VCaP (cell line): ENCODE results near the gene GIMD1.

Source experiments
- H3K27ac ChIP-seq: fragments of 450-650 bp; 2 replicates; pipeline ENCODE4 v1.5.1; 2017
- TF ChIP-seq, protein P1 (sequence below): fragments of 450-650 bp; conservative IDR thresholded peaks from 2 replicates; pipeline ENCODE4 v1.5.1; 2017; ENCODE audit warnings: mild to moderate bottlenecking, moderate library complexity

The GIMD1 gene

DNA sequence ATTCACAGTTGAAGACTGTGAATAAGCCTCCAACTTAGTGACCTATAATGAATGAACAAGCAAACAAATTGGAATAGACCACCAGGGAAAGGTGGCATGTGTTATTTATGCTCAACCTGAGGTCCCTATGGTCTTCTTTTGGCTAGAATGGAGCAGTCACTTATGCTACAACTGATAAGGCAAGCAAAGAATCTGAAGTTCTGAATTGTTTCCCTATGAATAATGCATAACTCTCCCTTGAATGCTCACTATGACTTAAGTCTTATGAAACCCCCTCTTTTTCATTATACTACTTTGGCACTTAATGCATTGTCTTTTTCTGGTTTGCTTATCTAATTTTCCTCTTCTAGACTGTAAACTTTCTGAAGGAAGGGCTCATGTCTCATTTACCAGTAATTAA is 2.6 kb downstream of the GIMD1 start:
- H3K27ac ChIP-seq: no peak overlapping the region
- TF ChIP-seq, protein P1, sequence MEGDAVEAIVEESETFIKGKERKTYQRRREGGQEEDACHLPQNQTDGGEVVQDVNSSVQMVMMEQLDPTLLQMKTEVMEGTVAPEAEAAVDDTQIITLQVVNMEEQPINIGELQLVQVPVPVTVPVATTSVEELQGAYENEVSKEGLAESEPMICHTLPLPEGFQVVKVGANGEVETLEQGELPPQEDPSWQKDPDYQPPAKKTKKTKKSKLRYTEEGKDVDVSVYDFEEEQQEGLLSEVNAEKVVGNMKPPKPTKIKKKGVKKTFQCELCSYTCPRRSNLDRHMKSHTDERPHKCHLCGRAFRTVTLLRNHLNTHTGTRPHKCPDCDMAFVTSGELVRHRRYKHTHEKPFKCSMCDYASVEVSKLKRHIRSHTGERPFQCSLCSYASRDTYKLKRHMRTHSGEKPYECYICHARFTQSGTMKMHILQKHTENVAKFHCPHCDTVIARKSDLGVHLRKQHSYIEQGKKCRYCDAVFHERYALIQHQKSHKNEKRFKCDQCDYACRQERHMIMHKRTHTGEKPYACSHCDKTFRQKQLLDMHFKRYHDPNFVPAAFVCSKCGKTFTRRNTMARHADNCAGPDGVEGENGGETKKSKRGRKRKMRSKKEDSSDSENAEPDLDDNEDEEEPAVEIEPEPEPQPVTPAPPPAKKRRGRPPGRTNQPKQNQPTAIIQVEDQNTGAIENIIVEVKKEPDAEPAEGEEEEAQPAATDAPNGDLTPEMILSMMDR: no peak

DNA sequence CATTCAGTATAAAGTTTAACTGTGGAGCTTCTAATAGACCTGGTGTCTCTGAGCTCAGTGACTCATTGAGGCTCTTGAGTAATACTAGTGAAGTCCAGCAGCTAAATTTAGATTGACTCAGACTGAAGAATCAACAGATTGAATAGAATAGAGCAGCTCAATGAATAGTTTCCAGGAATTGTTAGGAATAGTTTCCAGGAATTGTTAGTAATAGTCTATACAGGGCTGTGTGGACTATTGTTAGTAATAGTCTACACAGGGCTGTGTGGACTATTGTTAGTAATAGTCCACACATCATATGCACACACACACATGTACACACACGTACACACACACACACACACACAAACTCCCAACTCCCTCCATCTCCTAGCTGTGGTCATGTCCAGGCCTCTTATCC is 3.0 kb downstream of the GIMD1 start:
- TF ChIP-seq, protein P1: no peak
- no peak overlapping the region for H3K27ac ChIP-seq

DNA sequence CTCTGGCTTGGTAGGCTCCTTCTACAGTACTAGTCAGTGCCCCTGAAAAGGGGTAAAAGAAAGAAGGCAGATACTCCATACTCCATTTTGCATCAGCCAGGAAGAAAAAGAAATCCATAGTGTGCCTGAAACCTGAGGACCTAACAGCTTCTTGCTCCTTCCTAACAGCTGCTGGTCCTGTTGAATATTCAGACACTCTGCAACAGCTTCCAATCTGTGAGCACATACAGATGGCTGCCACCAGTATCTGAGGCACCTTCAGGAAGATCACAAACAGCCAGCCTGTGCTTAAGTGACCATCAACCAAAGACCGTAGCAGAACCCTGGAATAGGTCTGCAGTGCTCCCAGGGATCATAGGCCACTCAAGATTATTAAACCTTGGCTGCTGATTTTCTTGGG is 4.3 kb downstream of the GIMD1 start:
- H3K27ac ChIP-seq: no peak overlapping the region
- TF ChIP-seq, protein P1: no peak

DNA sequence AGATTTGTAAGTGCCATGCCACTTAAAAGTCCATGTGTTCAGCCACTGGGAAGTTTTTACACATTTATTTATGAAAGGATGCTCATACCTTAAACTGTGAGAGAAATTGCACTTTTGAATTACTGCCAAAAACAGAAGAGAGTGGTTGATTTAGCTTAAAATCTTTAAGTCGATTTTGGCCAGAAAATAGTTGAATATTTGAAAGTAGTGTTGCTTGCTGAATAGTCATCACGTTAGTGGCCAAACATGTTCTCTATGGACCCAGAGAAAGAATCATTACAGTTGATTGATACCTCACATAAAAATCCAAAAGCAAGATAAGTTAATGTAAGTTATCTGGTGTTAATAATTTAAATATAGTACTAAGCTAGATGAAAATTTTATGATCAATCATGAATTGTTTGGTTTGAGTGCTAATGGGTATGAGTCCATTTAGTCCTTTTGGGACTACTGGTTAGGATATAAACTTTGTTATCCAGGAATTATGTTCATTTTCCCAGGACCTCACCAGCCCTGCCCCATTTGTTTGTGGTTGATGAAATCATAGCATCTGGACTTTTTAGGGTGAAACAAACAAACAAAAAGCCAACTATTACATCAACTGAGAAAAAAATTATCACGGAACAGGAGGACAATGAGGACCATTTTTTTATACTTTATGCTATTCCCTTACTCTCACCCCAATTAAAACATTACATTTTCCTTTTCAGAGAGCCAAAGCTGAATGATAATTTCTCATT is 6.3 kb downstream of the GIMD1 start:
- TF ChIP-seq, protein P1: no peak
- no peak overlapping the region for H3K27ac ChIP-seq

DNA sequence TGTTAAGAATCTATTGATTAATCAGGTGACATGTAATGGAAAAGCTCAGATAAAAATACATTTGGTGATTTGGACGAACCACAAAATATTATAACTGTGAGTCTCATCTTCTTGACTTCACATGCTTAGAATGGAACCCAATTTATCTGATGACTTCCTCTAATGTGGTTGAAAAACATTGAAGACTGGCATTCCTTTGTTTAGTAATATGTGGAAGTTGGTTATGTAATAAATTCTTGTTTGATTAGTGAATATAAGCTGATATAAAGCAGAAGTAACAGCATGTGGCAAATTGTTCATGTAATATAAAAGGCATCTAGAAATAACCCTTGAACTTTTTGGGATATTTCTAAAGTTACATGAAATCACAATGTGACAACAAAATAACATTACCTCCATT is 9.7 kb downstream of the GIMD1 start:
- TF ChIP-seq, protein P1: no peak
- no peak overlapping the region for H3K27ac ChIP-seq

DNA sequence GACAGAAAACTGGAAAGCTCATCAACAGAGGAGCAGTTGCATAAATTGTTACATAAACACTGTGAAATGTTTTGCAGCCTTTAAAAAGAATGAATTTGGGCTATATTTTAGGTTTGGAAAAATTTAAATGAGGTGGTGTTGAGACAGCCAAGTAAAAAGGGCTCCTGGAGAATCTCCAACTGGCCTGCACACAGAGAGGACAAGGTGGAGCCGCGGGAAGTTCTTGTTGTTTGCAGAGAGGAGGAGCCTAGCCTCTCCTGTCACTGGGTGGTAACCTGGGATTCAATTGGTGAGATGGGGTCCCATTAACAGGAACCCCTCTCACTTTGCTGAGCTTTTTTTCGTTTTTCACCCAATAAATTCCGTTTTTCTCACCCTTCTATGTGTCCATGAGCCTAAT is 13.4 kb downstream of the GIMD1 start:
- no peak overlapping the region for H3K27ac ChIP-seq
- TF ChIP-seq, protein P1: no peak

DNA sequence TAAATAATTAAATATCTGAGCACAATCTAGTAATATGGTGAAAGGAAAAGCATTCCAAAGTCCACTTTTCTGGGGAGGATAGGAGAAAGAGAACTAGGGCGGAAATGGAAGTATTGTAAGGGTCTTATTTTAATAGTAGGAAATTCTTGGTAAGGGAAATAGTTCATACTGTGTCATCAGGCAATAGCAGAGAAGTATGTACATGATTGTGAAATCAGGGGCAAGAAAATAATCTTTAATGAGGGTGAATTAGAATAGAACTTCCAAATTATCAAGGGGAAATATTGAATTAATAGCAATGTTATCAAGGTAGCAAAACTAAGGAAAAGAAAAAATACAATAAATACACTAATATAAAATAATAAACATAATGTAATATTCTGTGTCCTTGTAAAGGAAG is 14.8 kb downstream of the GIMD1 start:
- H3K27ac ChIP-seq: no peak overlapping the region
- TF ChIP-seq, protein P1: no peak
